Epithelial cell of esophagus (primary cell): ENCODE results near the gene KNDC1.

Source experiments
- DNase-seq: peaks from one replicate; pipeline ENCODE4 v3.0.0; 2010; ENCODE audit warnings: low read depth
- H3K4me3 ChIP-seq: 2 replicates; pipeline ENCODE4 v1.5.1; 2011; ENCODE audit warnings: mild to moderate bottlenecking, low read length, control low read depth
- TF ChIP-seq, protein P1 (sequence below): IDR thresholded peaks from 2 replicates; pipeline ENCODE4 v1.5.1; 2011; ENCODE audit warnings: low read depth, mild to moderate bottlenecking, low read length, control low read depth, inconsistent platforms; ENCODE audit not compliant: insufficient read depth; ENCODE audit errors: missing control alignments

The KNDC1 gene

DNA sequence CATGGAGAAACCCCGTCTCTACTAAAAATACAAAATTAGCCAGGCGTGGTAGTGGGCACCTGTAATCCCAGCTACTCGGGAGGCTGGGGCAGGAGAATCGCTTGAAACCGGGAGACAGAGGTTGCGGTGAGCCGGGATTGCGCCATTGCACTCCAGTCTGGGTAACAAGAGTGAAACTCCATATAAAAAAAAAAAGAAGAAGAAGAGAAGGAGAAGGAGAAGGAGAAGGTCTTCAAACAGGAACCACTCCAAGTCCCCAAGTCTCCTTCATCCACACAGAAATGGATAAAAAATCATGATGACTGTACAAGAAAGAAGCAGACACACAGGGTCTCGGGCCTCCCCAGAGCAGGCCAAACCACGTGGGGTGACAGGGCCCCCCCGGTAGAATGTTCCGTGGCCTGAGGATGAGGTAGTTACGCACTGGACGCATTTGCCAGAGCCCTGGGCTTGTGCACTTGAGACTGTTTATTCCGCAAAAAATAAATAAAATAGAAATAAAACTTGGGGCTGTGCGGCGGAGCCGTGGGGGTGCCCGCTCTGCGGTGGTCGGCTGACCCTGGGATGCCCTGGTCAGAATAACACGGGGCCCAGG, 93.4 kb downstream of the KNDC1 start:
- no peak for DNase-seq
- no peak overlapping the region for H3K4me3 ChIP-seq
- TF ChIP-seq, protein P1, sequence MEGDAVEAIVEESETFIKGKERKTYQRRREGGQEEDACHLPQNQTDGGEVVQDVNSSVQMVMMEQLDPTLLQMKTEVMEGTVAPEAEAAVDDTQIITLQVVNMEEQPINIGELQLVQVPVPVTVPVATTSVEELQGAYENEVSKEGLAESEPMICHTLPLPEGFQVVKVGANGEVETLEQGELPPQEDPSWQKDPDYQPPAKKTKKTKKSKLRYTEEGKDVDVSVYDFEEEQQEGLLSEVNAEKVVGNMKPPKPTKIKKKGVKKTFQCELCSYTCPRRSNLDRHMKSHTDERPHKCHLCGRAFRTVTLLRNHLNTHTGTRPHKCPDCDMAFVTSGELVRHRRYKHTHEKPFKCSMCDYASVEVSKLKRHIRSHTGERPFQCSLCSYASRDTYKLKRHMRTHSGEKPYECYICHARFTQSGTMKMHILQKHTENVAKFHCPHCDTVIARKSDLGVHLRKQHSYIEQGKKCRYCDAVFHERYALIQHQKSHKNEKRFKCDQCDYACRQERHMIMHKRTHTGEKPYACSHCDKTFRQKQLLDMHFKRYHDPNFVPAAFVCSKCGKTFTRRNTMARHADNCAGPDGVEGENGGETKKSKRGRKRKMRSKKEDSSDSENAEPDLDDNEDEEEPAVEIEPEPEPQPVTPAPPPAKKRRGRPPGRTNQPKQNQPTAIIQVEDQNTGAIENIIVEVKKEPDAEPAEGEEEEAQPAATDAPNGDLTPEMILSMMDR = no peak

DNA sequence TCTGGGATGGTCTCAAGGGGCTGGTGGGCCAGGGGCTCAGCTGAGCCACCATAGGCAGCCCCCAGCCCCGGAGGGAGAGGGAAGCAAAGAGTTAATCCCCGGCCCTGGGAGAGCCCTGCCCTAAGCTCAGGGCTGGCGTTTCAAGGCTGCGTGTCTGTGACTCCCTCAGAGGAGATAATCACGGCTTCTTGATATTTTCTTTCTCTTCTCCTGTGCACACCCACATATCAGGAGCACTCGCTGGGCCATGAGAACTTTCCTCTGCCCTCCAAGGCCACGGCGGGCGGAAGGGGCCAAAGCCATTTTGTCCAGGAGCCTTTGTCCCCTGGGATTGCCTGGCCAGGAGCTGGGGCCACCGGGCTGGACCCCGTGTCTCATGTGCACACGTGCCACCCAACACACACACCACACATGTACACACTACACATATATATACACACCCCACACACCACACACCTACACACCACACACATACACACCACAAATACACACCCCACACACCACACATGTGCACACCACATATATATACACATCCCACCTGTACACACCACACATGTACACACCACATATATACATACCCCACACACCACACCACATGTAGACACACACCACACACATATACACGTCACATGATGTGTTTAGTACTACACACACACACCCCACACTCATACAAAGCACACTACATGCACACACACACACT, 94.6 kb downstream of the KNDC1 start:
- H3K4me3 ChIP-seq = no peak overlapping the region
- TF ChIP-seq, protein P1 = no peak
- DNase-seq = no peak

DNA sequence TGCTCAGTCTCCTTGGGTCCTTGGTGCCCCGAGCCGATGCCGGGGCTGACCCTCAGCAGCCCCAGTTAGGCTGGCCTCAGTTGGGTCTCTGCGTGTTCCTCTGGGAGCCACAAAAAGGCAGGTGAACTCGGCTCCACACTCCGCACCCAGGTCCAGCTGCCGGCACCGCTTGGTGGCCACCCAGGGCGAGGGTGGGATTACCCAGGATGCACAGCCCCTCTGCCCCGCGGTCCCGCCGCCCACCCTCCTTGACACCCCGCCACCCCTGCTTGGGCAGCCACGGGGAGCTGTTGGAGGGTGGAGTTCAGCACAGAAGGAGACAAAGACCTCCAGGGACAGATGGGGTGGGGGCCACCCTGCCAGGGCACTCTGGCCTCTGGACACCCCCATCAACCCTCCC, 95.3 kb downstream of the KNDC1 start:
- TF ChIP-seq, protein P1 = no peak

DNA sequence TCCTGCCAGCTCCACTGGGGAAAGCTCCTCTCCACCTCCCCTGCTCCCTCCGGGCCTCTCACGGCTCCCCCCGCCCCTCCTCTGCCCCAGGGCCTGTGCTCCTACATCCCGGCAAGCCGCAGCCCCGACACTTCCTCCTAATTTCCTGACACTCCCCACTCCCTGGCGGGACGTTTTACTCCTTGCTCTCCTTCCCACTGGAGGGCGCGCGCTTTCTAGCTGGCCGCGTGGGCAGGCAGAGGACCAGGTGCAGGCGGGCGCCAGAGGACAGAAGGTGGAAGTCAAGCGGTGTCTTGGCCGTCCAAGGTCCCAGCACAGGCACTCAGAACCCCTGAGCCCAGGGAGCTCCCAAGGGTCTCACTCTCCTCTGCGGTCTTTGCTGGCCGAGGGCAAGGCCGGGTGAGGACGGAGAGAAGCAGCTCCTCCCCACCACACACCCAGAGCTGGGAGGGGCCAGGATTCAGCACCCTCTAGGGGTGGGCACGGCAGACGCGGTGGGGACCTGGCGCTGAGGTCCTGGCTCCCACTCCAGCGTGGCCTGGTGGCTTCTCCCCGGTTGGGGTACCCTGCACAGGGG, 97.6 kb downstream of the KNDC1 start:
- peak; percentile 62 for DNase-seq
- H3K4me3 ChIP-seq = no peak overlapping the region

More for the DNA sequence above, 95.3 kb downstream of the KNDC1 start:
- DNase-seq = no peak
- no peak overlapping the region for H3K4me3 ChIP-seq

DNA sequence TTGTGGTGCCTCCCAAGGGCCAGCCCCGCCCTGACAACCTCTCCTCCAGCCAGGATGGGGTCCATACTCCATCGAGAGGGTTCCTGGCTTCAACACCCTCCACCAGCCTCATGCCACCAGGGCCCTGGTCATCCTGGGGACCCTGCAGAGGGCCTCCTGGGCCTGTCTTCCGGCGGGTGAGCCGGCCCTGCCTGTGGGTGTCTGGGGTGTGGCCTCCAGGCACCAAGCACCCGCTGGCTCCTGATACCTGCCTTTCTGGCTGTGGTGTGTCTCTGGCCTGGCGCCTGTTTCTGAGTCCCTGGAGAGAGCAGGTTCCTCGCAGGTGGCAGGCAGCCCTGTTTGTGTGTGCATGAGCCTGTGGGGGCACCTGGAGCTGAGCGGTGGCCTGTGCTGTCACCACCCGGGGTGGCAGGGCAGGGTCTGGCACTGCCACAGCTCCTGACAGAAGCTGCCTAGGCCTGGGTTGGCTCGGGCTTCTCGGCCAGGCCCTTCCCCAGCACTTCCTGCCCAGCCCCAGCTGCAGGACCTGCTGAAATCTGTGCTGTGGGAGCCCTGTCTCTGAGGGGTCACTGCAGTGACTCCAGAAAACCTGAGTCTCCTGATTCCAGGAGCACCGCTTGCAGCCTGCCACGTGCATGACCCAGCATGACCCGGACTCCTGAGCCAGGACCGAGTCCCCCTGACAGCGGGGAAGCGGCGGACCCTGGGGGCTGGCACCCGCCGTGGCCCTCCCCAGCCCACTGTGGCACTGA, 98.2 kb downstream of the KNDC1 start:
- DNase-seq = peak; percentile 72
- no peak overlapping the region for H3K4me3 ChIP-seq
- TF ChIP-seq, protein P1 = no peak

More for the DNA sequence above, 97.6 kb downstream of the KNDC1 start:
- TF ChIP-seq, protein P1 = peak; percentile 54

DNA sequence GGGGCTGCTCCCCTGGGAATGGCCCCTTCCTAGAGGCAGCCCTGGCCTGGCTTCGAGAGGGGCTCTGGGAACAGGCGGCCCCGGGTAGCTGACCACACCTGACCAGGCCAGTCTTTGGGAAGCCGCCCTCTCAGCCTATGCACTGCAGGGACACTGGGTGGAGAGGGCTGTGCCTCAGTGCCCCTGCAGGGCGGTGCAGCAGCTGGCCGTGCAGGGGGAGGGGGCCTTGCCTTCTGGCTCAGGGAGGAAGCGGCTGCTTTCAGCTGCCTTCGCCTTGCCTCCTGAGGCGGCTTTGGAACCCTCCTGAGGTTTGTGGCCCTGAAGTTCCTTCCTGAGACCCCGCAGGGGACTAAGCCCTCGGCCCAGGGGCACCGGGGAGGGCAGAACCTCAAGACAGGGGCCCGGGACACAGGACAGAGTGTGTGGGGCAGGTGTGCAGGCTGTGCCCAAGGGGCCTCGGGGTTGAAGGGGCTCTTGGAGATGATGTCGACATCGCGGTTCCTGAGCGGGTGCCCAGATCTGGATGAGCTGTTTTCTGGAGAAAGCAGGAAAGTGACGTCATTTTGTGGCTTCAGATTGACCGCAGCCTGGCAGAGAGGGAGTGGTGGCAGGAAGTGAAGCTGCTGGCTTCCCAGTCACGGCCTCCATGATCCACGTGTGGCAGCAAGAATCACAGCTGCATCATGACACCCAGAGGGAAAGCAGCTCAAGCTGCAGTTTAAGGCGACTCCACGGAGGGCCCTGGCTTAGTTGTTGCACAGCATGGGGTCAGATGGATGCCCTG, 99.0 kb downstream of the KNDC1 start:
- TF ChIP-seq, protein P1 = no peak
- peak; percentile 100 for DNase-seq
- H3K4me3 ChIP-seq = no peak overlapping the region
